Measurements from ENCODE around the gene GRIA4.

GRIA4 gene

GRCh38 chr11:106021181-106021966 lies 411.5 kb downstream of the GRIA4 start:
- Mint-ChIP-seq H3K27ac (peak overlapping the region; percentile 77), H3K4me1 (peaks cover 40% of the 10 kb centered on the region), H3K9me3 (no peaks in the 10 kb centered on the region), H3K4me3 (peak overlapping the region; percentile 80), H3K36me3 (peaks cover 20% of the 10 kb centered on the region), H3K27me3 (no peaks in the 10 kb centered on the region)
- no peak for ATAC-seq

DNA sequence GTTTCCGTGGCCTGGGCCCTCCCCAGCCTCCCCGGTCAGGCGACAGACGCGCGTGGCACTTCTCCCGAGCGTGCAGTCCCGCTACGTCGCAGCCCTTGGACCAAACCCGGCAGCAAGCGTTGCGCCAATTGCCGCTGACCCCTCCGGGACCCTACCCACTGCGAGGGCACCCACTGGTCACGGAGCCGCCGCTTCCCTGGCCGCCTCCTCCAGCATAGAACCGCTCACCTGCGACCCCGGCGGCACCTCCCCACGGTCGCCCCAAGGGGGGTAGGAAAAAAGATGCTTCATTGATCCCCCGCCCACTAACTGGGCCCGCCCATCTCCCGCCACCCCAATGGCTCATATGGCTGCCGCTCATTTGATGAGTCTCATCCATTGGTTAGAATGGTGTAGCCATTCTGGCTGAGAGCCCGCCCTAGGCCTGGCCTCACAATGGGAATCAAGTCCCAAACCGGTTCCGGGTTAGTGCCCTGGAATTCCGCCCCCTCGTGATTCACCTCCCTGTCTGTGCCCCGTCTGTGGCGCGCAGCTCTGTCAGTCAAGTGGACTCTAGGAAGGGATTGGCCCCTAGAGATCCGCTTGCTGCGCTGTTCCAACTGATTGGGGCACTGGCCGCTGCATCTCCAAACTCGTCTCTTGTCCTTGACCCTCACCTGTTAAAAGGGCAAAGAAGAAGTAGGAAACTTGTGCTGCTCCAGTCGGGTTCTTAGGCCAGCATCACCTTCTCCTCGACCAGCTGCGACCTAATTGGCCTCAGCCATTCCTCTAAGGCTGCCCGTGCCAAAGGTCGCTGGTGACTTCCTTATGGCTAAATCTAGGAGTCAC lies 412.3 kb downstream of the GRIA4 start, which contains the start of gene MSANTD4:
MSANTD4 (minus strand) TSS at position 274 of the 828 bp plus-strand sequence. CDS start 11,323 bp downstream, outside the sequence.
- no peaks in the 10 kb centered on the region for H3K27me3 Mint-ChIP-seq
- H3K36me3 Mint-ChIP-seq, result peaks cover 17% of the 10 kb centered on the region
- peak within 1 kb of the TSS; percentile 80 for H3K4me3 Mint-ChIP-seq
- H3K9me3 Mint-ChIP-seq, result no peaks in the 10 kb centered on the region
- ATAC-seq, result peak; percentile 99
- H3K4me1 Mint-ChIP-seq, result peaks cover 35% of the 10 kb centered on the region
- peak within 1 kb of the TSS; percentile 77 for H3K27ac Mint-ChIP-seq

- Mint-ChIP-seq H3K27me3 (no peaks in the 10 kb centered on the region), H3K9me3 (peaks cover 3% of the 10 kb centered on the region), H3K4me3 (peak overlapping the region; percentile 80), H3K36me3 (peaks cover 17% of the 10 kb centered on the region), H3K4me1 (peaks cover 35% of the 10 kb centered on the region), H3K27ac (peak overlapping the region; percentile 77)
- no peak for ATAC-seq
Observed at GRCh38 chr11:106022795-106023275, 413.0 kb downstream of the GRIA4 start.

DNA sequence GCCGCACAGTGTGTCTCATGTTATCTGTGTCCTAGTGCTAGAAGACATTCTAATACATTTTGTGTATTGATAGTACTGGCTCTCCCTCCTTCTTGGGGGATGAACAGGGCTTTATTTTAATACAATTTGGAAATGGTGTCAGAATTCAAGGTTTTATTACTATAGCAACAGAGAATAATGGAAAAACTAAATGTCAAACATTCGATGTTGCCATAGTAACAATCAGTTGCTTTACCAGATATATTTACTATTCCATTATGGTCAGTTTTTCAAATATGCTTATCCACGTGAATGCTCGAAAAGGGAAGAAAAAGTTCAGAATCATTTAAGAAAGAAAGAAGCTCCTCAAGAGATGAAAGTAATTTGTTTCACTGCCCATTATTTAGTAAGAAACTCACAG lies 420.7 kb downstream of the GRIA4 start:
- Mint-ChIP-seq H3K4me3 (no peak overlapping the region), H3K36me3 (no peaks in the 10 kb centered on the region), H3K4me1 (no peaks in the 10 kb centered on the region), H3K9me3 (peaks cover 3% of the 10 kb centered on the region), H3K27ac (no peak overlapping the region), H3K27me3 (peaks cover 35% of the 10 kb centered on the region)
- no peak for ATAC-seq

DNA sequence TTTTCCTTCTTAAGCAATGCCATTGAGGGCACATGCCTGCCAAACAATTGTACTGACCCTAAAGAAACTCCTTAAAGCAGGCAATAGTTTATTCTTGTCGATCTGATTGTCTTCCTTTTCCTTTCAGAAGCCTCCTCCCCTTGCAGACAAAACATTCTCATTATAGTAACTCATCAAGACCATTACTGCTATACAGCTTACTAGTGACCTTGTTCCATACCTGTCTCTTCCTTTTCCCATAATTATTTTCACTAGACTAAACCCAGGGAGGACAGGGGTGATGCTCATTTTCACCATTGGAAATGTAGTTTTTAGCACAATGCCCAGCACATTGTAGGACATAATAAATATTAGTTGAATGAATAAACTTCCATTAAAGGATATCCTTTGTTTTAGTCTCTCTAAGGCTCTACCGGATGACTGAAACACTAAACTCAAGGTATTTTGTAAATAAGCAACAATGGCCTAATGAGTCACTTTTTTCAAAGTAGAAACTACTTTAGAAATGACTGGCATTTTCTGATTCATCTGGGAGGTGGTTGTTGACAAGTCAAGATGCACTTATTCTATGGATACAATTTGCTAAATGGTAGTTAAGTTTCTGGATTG lies 421.4 kb downstream of the GRIA4 start:
- H3K27me3 Mint-ChIP-seq, result peaks cover 35% of the 10 kb centered on the region
- no peak overlapping the region for H3K27ac Mint-ChIP-seq
- no peak overlapping the region for H3K4me3 Mint-ChIP-seq
- peaks cover 3% of the 10 kb centered on the region for H3K9me3 Mint-ChIP-seq
- H3K36me3 Mint-ChIP-seq, result no peaks in the 10 kb centered on the region
- no peaks in the 10 kb centered on the region for H3K4me1 Mint-ChIP-seq
- ATAC-seq, result no peak

All from stimulated activated memory B cell treated with anti-CD40 and anti-IgM and Interleukin-4, amounts not matched to agents 10 μg/mL and 1 μg/mL and 100 μg/mL, for 72 hours (primary cell).